A673 (cell line): Measurements from ENCODE around the gene JCAD. TPM values are rescaled to one million over a fixed set of nuclear protein-coding genes. Genes with fewer than 3 reads are reported as not detected.

Experiments
- BruUV-seq: library from RNA; stranded (reverse); fragments of 400-500 nt; replicated peaks from 2 replicates; lab custom pipeline; 2021; lab: Mats Ljungman, UMichigan
- CTCF ChIA-PET: fragments of 300-600 bp; sonication (Branson Sonifier 250); formaldehyde crosslinking; loops from one replicate; lab custom pipeline; 2022; ENCODE audit warnings: antibody characterized with exemption; lab: Charles Lee
- POLR2A ChIA-PET: fragments of 300-600 bp; sonication (Branson Sonifier 250); formaldehyde crosslinking; loops from one replicate; lab custom pipeline; 2022; ENCODE audit warnings: antibody characterized with exemption; ENCODE audit not compliant: low non-redundant PET; lab: Charles Lee
- DNase-seq: peaks from one replicate; pipeline ENCODE4 v3.0.0-alpha.2; 2015; ENCODE audit warnings: low spot score
- H3K27ac ChIP-seq: fragments of 200-600 bp; sonication (generic); 2 replicates; pipeline ENCODE4 v1.5.1; 2016; ENCODE audit warnings: mixed run types, low read depth, mild to moderate bottlenecking, mixed read lengths, antibody characterized with exemption, low read length; ENCODE audit not compliant: poor library complexity, severe bottlenecking
- H3K27me3 ChIP-seq: fragments of 200-600 bp; sonication (generic); replicated peaks from 2 replicates; pipeline ENCODE4 v1.6.1; 2017; ENCODE audit warnings: mixed run types, low read depth, mild to moderate bottlenecking, mixed read lengths, antibody characterized with exemption, low read length; ENCODE audit not compliant: insufficient read depth, poor library complexity
- H3K36me3 ChIP-seq: fragments of 200-600 bp; sonication (generic); 2 replicates; pipeline ENCODE4 v1.6.1; 2016; ENCODE audit warnings: mixed run types, mild to moderate bottlenecking, mixed read lengths, antibody characterized with exemption, low read length; ENCODE audit not compliant: insufficient read depth, poor library complexity, severe bottlenecking
- H3K4me1 ChIP-seq: fragments of 200-600 bp; sonication (generic); 2 replicates; pipeline ENCODE4 v1.6.1; 2017; ENCODE audit warnings: mixed run types, mild to moderate bottlenecking, mixed read lengths, antibody characterized with exemption, low read length; ENCODE audit not compliant: insufficient read depth, poor library complexity, severe bottlenecking
- H3K4me3 ChIP-seq: fragments of 200-600 bp; sonication (generic); 2 replicates; pipeline ENCODE4 v1.5.1; 2016; ENCODE audit warnings: low read depth, mixed run types, mild to moderate bottlenecking, mixed read lengths, low read length; ENCODE audit not compliant: poor library complexity, severe bottlenecking
- H3K9me3 ChIP-seq: fragments of 200-600 bp; sonication (generic); 2 replicates; pipeline ENCODE4 v1.6.1; 2016; ENCODE audit warnings: mixed run types, low read depth, mild to moderate bottlenecking, mixed read lengths, antibody characterized with exemption, low read length; ENCODE audit not compliant: poor library complexity, severe bottlenecking
- EZH2 ChIP-seq: fragments of 200-600 bp; sonication (generic); IDR thresholded peaks from 2 replicates; pipeline ENCODE4 v1.6.1; 2017; ENCODE audit warnings: borderline replicate concordance, low read depth, mild to moderate bottlenecking, mixed read lengths, antibody characterized with exemption, low read length; ENCODE audit not compliant: poor library complexity, severe bottlenecking
- intact Hi-C: fragments of 100-400 bp; cut with micrococcal nuclease; formaldehyde crosslinking; loops from one replicate; pipeline ENCODE4 v1.10.0; 2022; ENCODE audit not compliant: unreplicated experiment
- total RNA-seq: library from RNA; stranded (reverse); gene quantifications from 2 replicates; pipeline ENCODE4 v1.2.3, GENCODE V29; 2021
- TF ChIP-seq, protein P1 (sequence below): fragments of 300-800, 200-600 bp; sonication (generic); conservative IDR thresholded peaks from 2 replicates; pipeline ENCODE4 v1.5.1; 2017; ENCODE audit warnings: low read depth, mild to moderate bottlenecking, antibody characterized with exemption, low read length, moderate library complexity, mixed read lengths

JCAD gene
- total RNA-seq, 1 experiment from 2014 or later: 65.8 TPM

DNA sequence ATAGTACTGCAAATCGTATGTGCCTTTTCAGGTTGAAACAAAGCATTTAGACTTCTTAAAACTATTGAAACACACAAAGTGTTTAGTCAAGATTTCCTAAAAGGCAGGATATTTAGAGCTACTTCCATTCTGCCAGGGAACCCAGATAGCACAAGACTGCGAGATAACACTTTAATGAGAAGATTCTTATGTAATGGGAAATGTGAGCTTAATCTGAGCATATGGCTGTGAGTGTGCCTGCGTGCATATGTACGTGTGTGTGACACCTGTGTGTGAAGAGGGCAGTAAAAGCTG, 14.3 kb upstream of the JCAD start:
- no peak overlapping the region for H3K4me3 ChIP-seq
- H3K9me3 ChIP-seq: no peaks in the 10 kb centered on the region
- H3K27ac ChIP-seq: peak overlapping the region; percentile 96
- H3K4me1 ChIP-seq: peaks cover 68% of the 10 kb centered on the region
- no TSS peak for BruUV-seq
- H3K27me3 ChIP-seq: no peaks in the 10 kb centered on the region
- H3K36me3 ChIP-seq: no peaks in the 10 kb centered on the region
- ChIA-PET POLR2A (interaction anchor here (0.6 to 0.8 kb wide), 4 partner anchors 9 to 1334 kb away, joined by 3 to 4 read pairs (median 3); no protein-coding TSS in a partner anchor), CTCF (interaction anchor here (1.0 to 1.5 kb wide), 2 partner anchors 25 to 168 kb away, joined by 3 to 4 read pairs; no protein-coding TSS in a partner anchor)
- intact Hi-C loops: loop anchor here (1.0 to 2.0 kb wide), 2 partner anchors 168 to 643 kb away; no protein-coding TSS in a partner anchor
- peak; percentile 92 for DNase-seq
- TF ChIP-seq EZH2: no peak
- TF ChIP-seq, protein P1, sequence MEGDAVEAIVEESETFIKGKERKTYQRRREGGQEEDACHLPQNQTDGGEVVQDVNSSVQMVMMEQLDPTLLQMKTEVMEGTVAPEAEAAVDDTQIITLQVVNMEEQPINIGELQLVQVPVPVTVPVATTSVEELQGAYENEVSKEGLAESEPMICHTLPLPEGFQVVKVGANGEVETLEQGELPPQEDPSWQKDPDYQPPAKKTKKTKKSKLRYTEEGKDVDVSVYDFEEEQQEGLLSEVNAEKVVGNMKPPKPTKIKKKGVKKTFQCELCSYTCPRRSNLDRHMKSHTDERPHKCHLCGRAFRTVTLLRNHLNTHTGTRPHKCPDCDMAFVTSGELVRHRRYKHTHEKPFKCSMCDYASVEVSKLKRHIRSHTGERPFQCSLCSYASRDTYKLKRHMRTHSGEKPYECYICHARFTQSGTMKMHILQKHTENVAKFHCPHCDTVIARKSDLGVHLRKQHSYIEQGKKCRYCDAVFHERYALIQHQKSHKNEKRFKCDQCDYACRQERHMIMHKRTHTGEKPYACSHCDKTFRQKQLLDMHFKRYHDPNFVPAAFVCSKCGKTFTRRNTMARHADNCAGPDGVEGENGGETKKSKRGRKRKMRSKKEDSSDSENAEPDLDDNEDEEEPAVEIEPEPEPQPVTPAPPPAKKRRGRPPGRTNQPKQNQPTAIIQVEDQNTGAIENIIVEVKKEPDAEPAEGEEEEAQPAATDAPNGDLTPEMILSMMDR: no peak

DNA sequence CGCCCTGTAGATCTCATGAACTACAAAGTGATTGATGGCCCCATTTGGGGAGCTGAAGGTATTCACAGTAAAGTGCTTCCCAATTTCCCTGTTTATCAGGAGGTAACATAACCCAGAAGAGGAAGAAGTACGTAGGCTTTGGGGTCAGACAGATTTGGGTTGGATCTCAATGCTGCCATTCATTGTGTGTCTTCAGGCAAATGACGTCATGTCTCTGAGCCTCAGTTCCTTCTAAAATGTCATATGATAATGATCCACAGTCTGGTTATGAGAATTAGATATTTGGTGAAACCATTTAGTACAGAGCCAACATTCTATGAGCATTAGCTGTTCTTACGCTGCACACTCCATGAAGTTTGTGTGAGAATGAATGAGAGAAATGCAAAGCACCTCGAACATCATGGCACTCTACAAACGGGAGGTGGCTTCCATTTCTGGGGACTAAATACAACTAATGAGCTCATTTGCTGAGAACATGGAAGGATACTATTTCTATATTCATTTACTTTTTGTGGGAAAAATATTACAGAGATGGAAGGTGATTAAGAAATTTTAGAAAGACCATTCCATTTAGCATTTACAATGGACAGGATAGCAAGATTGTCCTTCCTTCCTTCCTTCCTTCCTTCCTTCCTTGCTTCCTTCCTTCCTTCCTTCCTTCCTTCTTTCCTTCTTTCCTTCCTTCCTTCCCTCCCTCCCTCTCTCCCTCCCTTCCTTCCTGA, 13.8 kb upstream of the JCAD start:
- peaks cover 67% of the 10 kb centered on the region for H3K4me1 ChIP-seq
- no peaks in the 10 kb centered on the region for H3K36me3 ChIP-seq
- intact Hi-C loops: loop anchor here (1.0 to 2.0 kb wide), 2 partner anchors 168 to 642 kb away; no protein-coding TSS in a partner anchor
- TSS peak; percentile 85 for BruUV-seq
- DNase-seq: peak; percentile 84
- no peaks in the 10 kb centered on the region for H3K9me3 ChIP-seq
- no peak overlapping the region for H3K4me3 ChIP-seq
- peak overlapping the region; percentile 96 for H3K27ac ChIP-seq
- CTCF ChIA-PET: interaction anchor here (0.7 to 1.5 kb wide), 3 partner anchors 25 to 168 kb away, joined by 3 to 4 read pairs (median 4); no protein-coding TSS in a partner anchor
- POLR2A ChIA-PET: interaction anchor here (0.6 to 0.8 kb wide), 3 partner anchors 9 to 1333 kb away, joined by 3 to 4 read pairs (median 3); no protein-coding TSS in a partner anchor
- no peaks in the 10 kb centered on the region for H3K27me3 ChIP-seq
- no peak for TF ChIP-seq EZH2

DNA sequence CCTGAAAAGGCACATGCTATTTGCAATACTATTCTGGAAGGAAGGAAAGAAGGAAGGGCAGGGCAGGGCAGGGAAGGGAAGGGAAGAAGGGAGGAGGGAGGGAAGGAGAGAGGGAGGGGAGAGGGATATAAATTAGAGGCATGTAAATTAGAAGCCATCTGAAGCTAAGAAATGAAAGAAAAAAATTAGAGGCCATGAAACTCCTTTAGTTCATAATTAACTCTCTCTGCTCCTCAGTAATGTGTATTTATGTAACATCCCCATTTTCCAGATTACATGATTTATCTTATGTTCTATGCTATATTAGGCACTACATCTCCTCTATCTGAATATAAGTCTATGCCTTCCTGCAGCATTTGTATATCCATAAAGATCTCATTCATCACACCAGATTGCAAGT, 12.7 kb upstream of the JCAD start:
- Histone ChIP-seq H3K4me1 (peaks cover 65% of the 10 kb centered on the region), H3K9me3 (no peaks in the 10 kb centered on the region), H3K36me3 (no peaks in the 10 kb centered on the region), H3K27me3 (no peaks in the 10 kb centered on the region), H3K27ac (peak overlapping the region; percentile 96), H3K4me3 (no peak overlapping the region)
- ChIA-PET POLR2A (no interaction called here), CTCF (no interaction called here)
- no TSS peak for BruUV-seq
- intact Hi-C loops: loop anchor here (2.0 kb wide), 1 partner anchor 641 kb away; no protein-coding TSS in a partner anchor
- no peak for TF ChIP-seq EZH2
- TF ChIP-seq, protein P1: no peak
- no peak for DNase-seq
